NT2/D1 (cell line): Measurements from ENCODE around the gene TGFBR3.

Experiments
- SUZ12 ChIP-seq: IDR thresholded peaks from 2 replicates; pipeline ENCODE4 v1.6.1; 2011; ENCODE audit not compliant: insufficient read length, insufficient read depth; ENCODE audit errors: extremely low read depth
- YY1 ChIP-seq: IDR thresholded peaks from 2 replicates; pipeline ENCODE4 v1.6.1; 2011; ENCODE audit not compliant: insufficient read length, insufficient read depth
- ZNF274 ChIP-seq: IDR thresholded peaks from 2 replicates; pipeline ENCODE4 v1.6.1; 2011; ENCODE audit warnings: mild to moderate bottlenecking, low read depth, low read length

DNA sequence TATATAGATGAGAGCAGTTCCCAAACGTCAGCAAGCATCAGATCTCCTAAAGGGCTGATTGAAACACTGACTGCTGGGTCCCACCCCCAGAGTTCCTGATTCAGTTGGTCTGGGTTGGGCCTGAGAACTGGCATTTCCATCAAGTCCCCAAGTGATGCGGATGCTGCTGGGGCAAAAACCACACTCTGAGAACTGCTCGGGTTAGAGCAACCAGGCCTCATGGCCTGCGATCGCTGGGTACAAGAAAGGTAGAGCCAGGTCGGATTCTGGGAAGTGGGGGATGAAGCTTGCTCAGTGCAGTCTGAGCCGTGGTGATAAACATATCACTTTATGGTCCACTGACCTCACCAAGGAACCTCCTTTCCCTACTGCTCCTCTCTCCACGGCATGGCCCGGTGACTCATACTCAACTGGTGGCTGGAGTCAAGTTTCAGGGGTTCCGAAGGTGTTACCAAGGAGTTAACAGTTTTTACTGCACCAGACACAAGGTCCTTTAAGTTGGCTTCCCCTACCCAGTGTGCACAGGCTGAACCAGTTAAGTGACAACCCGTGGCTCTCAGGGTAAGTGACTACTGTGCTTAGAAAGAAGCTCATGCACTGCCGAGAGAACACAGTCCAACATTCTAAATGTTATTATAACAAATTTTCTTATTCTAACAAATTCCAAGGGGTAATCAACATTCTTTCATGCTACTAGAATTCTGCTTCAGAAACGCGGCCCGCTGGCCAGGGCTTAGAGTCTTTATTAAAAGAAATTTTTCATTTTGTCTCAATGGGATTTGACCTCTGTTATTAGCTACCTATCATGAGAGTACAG lies 153.5 kb downstream of the TGFBR3 start:
- TF ChIP-seq YY1 (no peak), SUZ12 (no peak), ZNF274 (no peak)
